HCT116 (cell line): ENCODE results near the gene SYTL3. TPM values are rescaled to one million over a fixed set of nuclear protein-coding genes. Genes with fewer than 3 reads are reported as not detected.
"Not testable (repeated sequence)": the region's sequence is repeated elsewhere in the genome, so short reads cannot be mapped to it uniquely, and the experiment has no call there.

ENCODE experiments used
- ATAC-seq: fragments of 200-7000 bp; cut with Tn5 transposase; 2 replicates; pipeline ENCODE4 v1.9.1; 2020; ENCODE audit warnings: mild to moderate bottlenecking, moderate library complexity
- BruUV-seq: library from RNA; stranded (reverse); fragments of 400-500 nt; replicated peaks from 2 replicates; lab custom pipeline; 2021; lab: Mats Ljungman, UMichigan
- CTCF ChIA-PET: fragments of 300-600 bp; sonication (Branson Sonifier 250); formaldehyde crosslinking; loops from one replicate; lab custom pipeline; 2021; ENCODE audit warnings: antibody characterized with exemption; lab: Charles Lee
- POLR2A ChIA-PET: fragments of 300-600, 350-600 bp; sonication (Branson Sonifier 250); formaldehyde crosslinking; loops from one replicate; lab custom pipeline; 2021; ENCODE audit warnings: antibody characterized with exemption; lab: Charles Lee
- RAD21 ChIA-PET, 2 experiments: fragments of 300-600 bp; sonication (Branson Sonifier 250); formaldehyde crosslinking; loops; one replicate each; lab custom pipeline; 2023; ENCODE audit warnings: low total read pairs in 2 of 2; ENCODE audit not compliant: uncharacterized antibody in 2 of 2, unreplicated experiment in 2 of 2, low non-redundant PET in 1 of 2; lab: Charles Lee
- DNase-seq: peaks from one replicate; pipeline ENCODE4 v3.0.0-alpha.2; 2010; ENCODE audit warnings: low read depth, low spot score
- H2AFZ ChIP-seq: fragments of 200-600 bp; shearing (Covaris generic), sonication (generic); 2 replicates; pipeline ENCODE4 v1.6.1; 2017; ENCODE audit warnings: low read depth, mixed run types, mixed read lengths, antibody characterized with exemption, low read length; ENCODE audit not compliant: poor library complexity, severe bottlenecking
- H3K27ac ChIP-seq: 2 replicates; pipeline ENCODE4 v1.5.1; 2012; ENCODE audit warnings: low read depth, low read length
- H3K27me3 ChIP-seq: fragments of 200-600 bp; sonication (generic); 2 replicates; pipeline ENCODE4 v1.6.1; 2016; ENCODE audit warnings: mixed run types, low read length, mixed read lengths; ENCODE audit not compliant: insufficient read depth
- H3K36me3 ChIP-seq, 2 experiments: fragments of 200-500 bp in 1 of 2; fragments of 200-600 bp in 1 of 2; sonication (Bioruptor generic) in 1 of 2; sonication (generic) in 1 of 2; 2 replicates each; pipeline versions ENCODE4 v1.5.1 to v1.6.1; 2014 to 2016; ENCODE audit warnings: low read length in 2 of 2, inconsistent platforms in 1 of 2, mixed read lengths in 1 of 2, mixed run types in 1 of 2; ENCODE audit not compliant: insufficient read depth in 2 of 2, control insufficient read depth in 1 of 2
- H3K4me1 ChIP-seq, 2 experiments: fragments of 200-600 bp in 1 of 2; sonication (generic) in 1 of 2; 2 replicates each; pipeline versions ENCODE4 v1.5.1 to v1.6.1; 2012 to 2017; ENCODE audit warnings: low read length in 2 of 2, inconsistent platforms in 1 of 2, mild to moderate bottlenecking in 1 of 2, mixed read lengths in 1 of 2, mixed run types in 1 of 2, moderate library complexity in 1 of 2; ENCODE audit not compliant: insufficient read depth in 2 of 2, control insufficient read depth in 1 of 2
- H3K4me2 ChIP-seq: fragments of 200-600 bp; sonication (generic); 2 replicates; pipeline ENCODE4 v1.6.1; 2017; ENCODE audit warnings: mixed run types, low read length, mixed read lengths
- H3K4me3 ChIP-seq, 2 experiments: fragments of 200-600 bp in 1 of 2; sonication (generic) in 1 of 2; replicated peaks in 1 of 2; 2 replicates each; pipeline ENCODE4 v1.5.1; 2011 to 2016; ENCODE audit warnings: low read length in 2 of 2, control low read depth in 1 of 2, low read depth in 1 of 2, mild to moderate bottlenecking in 1 of 2, mixed read lengths in 1 of 2, mixed run types in 1 of 2
- H3K79me2 ChIP-seq: fragments of 200-600 bp; sonication (generic); 2 replicates; pipeline ENCODE4 v1.6.1; 2017; ENCODE audit warnings: mild to moderate bottlenecking, mixed run types, low read length, moderate library complexity, mixed read lengths; ENCODE audit not compliant: insufficient read depth
- H3K9ac ChIP-seq: fragments of 200-600 bp; sonication (generic); 2 replicates; pipeline ENCODE4 v1.6.1; 2016; ENCODE audit warnings: low read length, mixed read lengths
- H3K9me2 ChIP-seq: fragments of 200-600 bp; sonication (generic), shearing (Covaris generic); 2 replicates; pipeline ENCODE4 v1.6.1; 2017; ENCODE audit warnings: mixed run types, mild to moderate bottlenecking, moderate library complexity; ENCODE audit not compliant: insufficient read depth
- H3K9me3 ChIP-seq, 2 experiments: fragments of 200-500 bp in 1 of 2; fragments of 200-600 bp in 1 of 2; sonication (Bioruptor generic) in 1 of 2; sonication (generic) in 1 of 2; 2 replicates each; pipeline ENCODE4 v1.6.1; 2014 to 2017; ENCODE audit warnings: low read length in 2 of 2, mixed read lengths in 2 of 2, inconsistent platforms in 1 of 2, low read depth in 1 of 2, mild to moderate bottlenecking in 1 of 2, mixed run types in 1 of 2, moderate library complexity in 1 of 2; ENCODE audit not compliant: control insufficient read depth in 1 of 2, insufficient read depth in 1 of 2
- H4K20me1 ChIP-seq: fragments of 200-600 bp; sonication (generic), shearing (Covaris generic); 2 replicates; pipeline ENCODE4 v1.6.1; 2017; ENCODE audit warnings: mixed run types, mild to moderate bottlenecking, moderate library complexity; ENCODE audit not compliant: insufficient read depth
- ATF3 ChIP-seq: IDR thresholded peaks from 2 replicates; pipeline ENCODE4 v1.6.1; 2012
- CBX3 ChIP-seq: IDR thresholded peaks from 2 replicates; pipeline ENCODE4 v1.6.1; 2012; ENCODE audit warnings: low read depth
- FOSL1 ChIP-seq: IDR thresholded peaks from 2 replicates; pipeline ENCODE4 v1.6.1; 2012; ENCODE audit warnings: low read depth
- JUND ChIP-seq: IDR thresholded peaks from 2 replicates; pipeline ENCODE4 v1.6.1; 2012
- MAX ChIP-seq: IDR thresholded peaks from 2 replicates; pipeline ENCODE4 v1.6.1; 2012
- POLR2AphosphoS5 ChIP-seq: IDR thresholded peaks from 2 replicates; pipeline ENCODE4 v1.6.1; 2011; ENCODE audit warnings: mild to moderate bottlenecking, low read depth, low read length, moderate library complexity
- REST ChIP-seq: IDR thresholded peaks from 2 replicates; pipeline ENCODE4 v1.6.1; 2012; ENCODE audit warnings: low read depth
- SP1 ChIP-seq: IDR thresholded peaks from 2 replicates; pipeline ENCODE4 v1.6.1; 2012; ENCODE audit warnings: low read depth
- TCF7L2 ChIP-seq: IDR thresholded peaks from 2 replicates; pipeline ENCODE4 v1.7.0; 2011; ENCODE audit warnings: borderline replicate concordance, inconsistent platforms; ENCODE audit not compliant: insufficient read depth, insufficient read length; ENCODE audit errors: extremely low read depth
- ZNF274 ChIP-seq: fragments of 200-500 bp; sonication (Bioruptor generic); IDR thresholded peaks from 2 replicates; pipeline ENCODE4 v1.6.1; 2014; ENCODE audit warnings: mild to moderate bottlenecking, low read depth, low read length, inconsistent platforms
- intact Hi-C: fragments of 100-400 bp; cut with micrococcal nuclease; formaldehyde crosslinking; loops from 2 replicates; pipeline ENCODE4 v1.10.0; 2022
- total RNA-seq: library from RNA; stranded (reverse); gene quantifications from one replicate; pipeline ENCODE4 v1.2.1, GENCODE V29; 2021; ENCODE audit not compliant: unreplicated experiment

Gene SYTL3
- total RNA-seq, 1 experiment from 2014 or later, result 55.3 TPM

GRCh38 chr6:158631678-158632537, 17.9 kb upstream of the SYTL3 start:
- TF ChIP-seq ZNF274, result no peak
- TF ChIP-seq SP1, result peak; percentile 41; the same call in 1 of the 2 replicates
- TF ChIP-seq JUND, result peak; percentile 79
- TF ChIP-seq REST, result no peak
- TF ChIP-seq TCF7L2, result no peak
- TF ChIP-seq CBX3, result peak; percentile 38; the same call in 1 of the 2 replicates
- TF ChIP-seq FOSL1, result peak; percentile 71
- no peak for TF ChIP-seq MAX
- peak; percentile 51; the same call in 1 of the 2 replicates for TF ChIP-seq POLR2AphosphoS5
- no peak for TF ChIP-seq ATF3
- Histone ChIP-seq H2AFZ (no peak overlapping the region), H3K4me1 (peaks cover 8 to 39% of the 10 kb centered on the region in 2 experiments; a peak in 3 of 4 replicates), H3K9me2 (no peaks in the 10 kb centered on the region), H3K9ac (peak overlapping the region; percentile 20), H3K79me2 (peaks cover 15% of the 10 kb centered on the region; the same call in 1 of the 2 replicates), H3K9me3 (no peaks in the 10 kb centered on the region), H3K4me2 (peak overlapping the region; percentile 48), H3K4me3 (no peak overlapping the region), H3K27me3 (no peaks in the 10 kb centered on the region), H3K27ac (peak overlapping the region; percentile 20), H4K20me1 (no peaks in the 10 kb centered on the region), H3K36me3 (peaks cover 10 to 41% of the 10 kb centered on the region in 2 experiments; a peak in 3 of 4 replicates)
- RAD21 ChIA-PET, result no interaction called here
- CTCF ChIA-PET, result interaction anchor here (0.8 kb wide), 1 partner anchor 411 kb away, joined by 4 read pairs; no protein-coding TSS in a partner anchor
- ATAC-seq (peak; percentile 80), DNase-seq (peak; percentile 69)
- no TSS peak for BruUV-seq
- intact Hi-C loops, result no loop called here
- POLR2A ChIA-PET, result no interaction called here

GRCh38 chr6:158632538-158633119, 17.2 kb upstream of the SYTL3 start:
- RAD21 ChIA-PET, H4K20me1 ChIP-seq, DNase-seq, H3K4me3 ChIP-seq, POLR2A ChIA-PET, intact Hi-C loops, H3K9me2 ChIP-seq, BruUV-seq, H2AFZ ChIP-seq, H3K9me3 ChIP-seq, H3K27me3 ChIP-seq: not testable (repeated sequence)
- Histone ChIP-seq H3K79me2 (peaks cover 22% of the 10 kb centered on the region; the same call in 1 of the 2 replicates), H3K4me2 (peak overlapping the region; percentile 48), H3K36me3 (peaks cover 9 to 41% of the 10 kb centered on the region in 2 experiments), H3K27ac (peak overlapping the region; percentile 20), H3K9ac (peak overlapping the region; percentile 20), H3K4me1 (peaks cover 8 to 39% of the 10 kb centered on the region in 2 experiments; a peak in 3 of 4 replicates)
- peak; percentile 10; the same call in 1 of the 2 replicates for ATAC-seq
- CTCF ChIA-PET, result interaction anchor here (0.8 kb wide), 1 partner anchor 412 kb away, joined by 4 read pairs; no protein-coding TSS in a partner anchor
